GM12878 (cell line): Measurements from ENCODE around the gene AKR1B15. TPM values are rescaled to one million over a fixed set of nuclear protein-coding genes. Genes with fewer than 3 reads are reported as not detected.

Experiments used
- ATAC-seq: fragments of 200-7000 bp; cut with Tn5 transposase; 3 replicates; pipeline ENCODE4 v1.9.1; 2020; ENCODE audit warnings: mild to moderate bottlenecking, moderate library complexity
- BruUV-seq: library from RNA; stranded (reverse); fragments of 400-500 nt; replicated peaks from 2 replicates; lab custom pipeline; 2021; lab: Mats Ljungman, UMichigan
- CTCF ChIA-PET: fragments of 300-600 bp; sonication (Branson Sonifier 250); formaldehyde crosslinking; extraction: SDS; loops from one replicate; lab custom pipeline; 2021; ENCODE audit warnings: inconsistent platforms; lab: Yijun Ruan, JAX
- POLR2A ChIA-PET: fragments of 350-600 bp; formaldehyde crosslinking; extraction: SDS; loops from one replicate; lab custom pipeline; 2021; ENCODE audit warnings: inconsistent platforms; lab: Charles Lee
- RAD21 ChIA-PET: fragments of 300-600 bp; sonication (Branson Sonifier 250); formaldehyde crosslinking; loops from one replicate; lab custom pipeline; 2023; ENCODE audit warnings: antibody characterized with exemption; ENCODE audit not compliant: unreplicated experiment; lab: Charles Lee
- SMC1A ChIA-PET: fragments of 300-600 bp; sonication (Branson Sonifier 250); formaldehyde crosslinking; loops from one replicate; lab custom pipeline; 2023; ENCODE audit not compliant: unreplicated experiment, uncharacterized antibody; lab: Charles Lee
- DNase-seq: peaks from one replicate; pipeline ENCODE4 v3.0.0-alpha.2; 2011; ENCODE audit warnings: low read depth, low spot score
- FAIRE-seq: peaks from 3 replicates; lab custom pipeline; 2011; peaks lifted over from hg19 to GRCh38; lab: Jason Lieb, UNC
- H2AFZ ChIP-seq: 2 replicates; pipeline ENCODE4 v1.6.0; 2011; ENCODE audit warnings: low read depth, low read length, control low read depth; ENCODE audit not compliant: control insufficient read depth
- H3K27ac ChIP-seq: 2 replicates; pipeline ENCODE4 v1.5.1; 2011; ENCODE audit warnings: control low read depth; ENCODE audit not compliant: control insufficient read depth, insufficient read depth
- H3K27me3 ChIP-seq, 2 experiments: replicated peaks in 1 of 2; 2 replicates each; pipeline versions ENCODE4 v1.6.0 to v1.6.1; 2011; ENCODE audit warnings: low read length in 1 of 2; ENCODE audit not compliant: control insufficient read depth in 2 of 2, insufficient read depth in 2 of 2
- H3K36me3 ChIP-seq, 2 experiments: 2 replicates each; pipeline ENCODE4 v1.5.1; 2011; ENCODE audit warnings: low read length in 1 of 2; ENCODE audit not compliant: control insufficient read depth in 2 of 2, insufficient read depth in 2 of 2
- H3K4me1 ChIP-seq: 2 replicates; pipeline ENCODE4 v1.6.1; 2011; ENCODE audit warnings: mild to moderate bottlenecking, low read length, moderate library complexity, mixed read lengths; ENCODE audit not compliant: control insufficient read depth, insufficient read depth
- H3K4me2 ChIP-seq: 2 replicates; pipeline ENCODE4 v1.6.0; 2011; ENCODE audit warnings: control low read depth; ENCODE audit not compliant: control insufficient read depth, insufficient read depth
- H3K4me3 ChIP-seq: fragments of 200-600 bp; sonication (generic); 2 replicates; pipeline ENCODE4 v1.5.1; 2016
- H3K79me2 ChIP-seq: 2 replicates; pipeline ENCODE4 v1.6.0; 2011; ENCODE audit warnings: low read length; ENCODE audit not compliant: control insufficient read depth, insufficient read depth
- H3K9ac ChIP-seq: 2 replicates; pipeline ENCODE4 v1.8.0; 2011; ENCODE audit warnings: low read length, control low read depth, mixed read lengths; ENCODE audit not compliant: control insufficient read depth, insufficient read depth
- H3K9me3 ChIP-seq: replicated peaks from 3 replicates; pipeline ENCODE4 v1.5.1; 2011; ENCODE audit warnings: mild to moderate bottlenecking, low read length; ENCODE audit not compliant: control insufficient read depth, insufficient read depth
- H4K20me1 ChIP-seq: 2 replicates; pipeline ENCODE4 v1.6.0; 2011; ENCODE audit not compliant: control insufficient read depth, insufficient read depth
- IRF4 ChIP-seq: IDR thresholded peaks from 2 replicates; pipeline ENCODE4 v1.6.1; 2011; ENCODE audit warnings: low read depth, low read length
- NFXL1 ChIP-seq: fragments of 450-650 bp; IDR thresholded peaks from 2 replicates; pipeline ENCODE4 v1.6.1; 2017; ENCODE audit warnings: antibody characterized with exemption, mild to moderate bottlenecking, borderline replicate concordance
- SIN3A ChIP-seq: IDR thresholded peaks from 2 replicates; pipeline ENCODE4 v1.6.1; 2012; ENCODE audit warnings: low read depth, low read length, improper control_type of control experiment
- SP1 ChIP-seq: IDR thresholded peaks from one replicate; pipeline ENCODE4 v1.6.1; 2011; ENCODE audit warnings: low read depth, low read length
- SPI1 ChIP-seq: IDR thresholded peaks from 2 replicates; pipeline ENCODE4 v1.6.1; 2011; ENCODE audit warnings: low read depth, mild to moderate bottlenecking, low read length, moderate library complexity, borderline replicate concordance; ENCODE audit not compliant: insufficient read depth
- TCF12 ChIP-seq: IDR thresholded peaks from 2 replicates; pipeline ENCODE4 v1.6.1; 2011; ENCODE audit warnings: low read depth, mild to moderate bottlenecking, low read length
- ZBTB33 ChIP-seq: fragments of 450-650 bp; IDR thresholded peaks from 2 replicates; pipeline ENCODE4 v1.6.1; 2017; ENCODE audit warnings: mild to moderate bottlenecking
- ZZZ3 ChIP-seq: IDR thresholded peaks from 2 replicates; pipeline ENCODE4 v1.6.1; 2011; ENCODE audit warnings: low read depth; ENCODE audit not compliant: control insufficient read depth, insufficient read length
- in situ Hi-C: fragments of 300-500 bp; cut with MboI; formaldehyde crosslinking; loops from 9 replicates; pipeline ENCODE4 v1.14.3; 2018; ENCODE audit warnings: mixed read lengths
- intact Hi-C: fragments of 100-400 bp; cut with micrococcal nuclease; formaldehyde crosslinking; loops from one replicate; pipeline ENCODE4 v1.14.2; 2022; ENCODE audit not compliant: unreplicated experiment
- polyA plus RNA-seq, 11 experiments: library from polyadenylated mRNA; depleted of rRNA in 4 of 11; unstranded in 6 of 11; stranded (reverse) in 5 of 11; fragments of >200 nt; fragmentation: Nextera tagmentation in 4 of 11; fragmentation: Illumina TruSeq in 1 of 11; extraction: Ambion mirVana in 4 of 11; extraction: Trizol in 1 of 11; gene quantifications; 1 replicate in 1 of 11; 2 replicates in 10 of 11; pipeline versions ENCODE4 v1.2.1 to v1.2.3, GENCODE V29; 2011 to 2016; ENCODE audit warnings: inconsistent platforms in 2 of 11, missing spikeins in 2 of 11, low read depth in 1 of 11
- total RNA-seq, 4 experiments: library from RNA; depleted of rRNA in 3 of 4; stranded (reverse); fragments of >200 nt in 3 of 4; fragmentation: Illumina TruSeq in 1 of 4; extraction: Trizol in 1 of 4; gene quantifications; 2 replicates each; pipeline versions ENCODE4 v1.2.1 to v1.2.3, GENCODE V29; 2013 to 2021

Gene AKR1B15
- total and polyA plus RNA-seq, 10 of the 15 experiments (the other 5 are each of a cell fraction or from before 2014, with no cell fraction given), result 0.06 TPM; not detected in 9

- no peak for TF ChIP-seq NFXL1
Measured at GRCh38 chr7:134627775-134628153, 78.9 kb downstream of the AKR1B15 start (continued).

DNA sequence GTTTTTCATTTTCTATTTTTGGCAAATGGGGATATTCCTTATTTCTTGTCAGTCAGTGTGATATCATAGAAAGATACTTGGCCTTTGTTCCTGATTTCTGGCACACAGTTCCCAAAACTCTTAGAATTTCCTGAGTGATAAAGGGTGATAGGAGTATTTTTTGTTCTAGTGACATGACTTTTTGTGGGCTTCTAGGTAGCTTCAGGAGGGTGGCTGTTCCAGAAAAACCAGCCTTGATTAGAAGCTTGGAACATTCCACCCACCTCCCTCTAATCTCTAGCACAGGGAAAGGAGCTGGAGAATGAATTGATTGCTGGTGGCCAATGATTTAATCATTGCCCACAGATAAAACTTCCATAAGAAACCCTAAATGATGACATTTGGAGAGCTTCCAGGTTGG lies 80.5 kb downstream of the AKR1B15 start:
- no peak for TF ChIP-seq ZBTB33
- TF ChIP-seq SIN3A, result no peak
- TF ChIP-seq TCF12, result no peak
- TF ChIP-seq ZZZ3, result no peak
- TF ChIP-seq IRF4, result no peak
- TF ChIP-seq SPI1, result no peak
- TF ChIP-seq SP1, result no peak
- TF ChIP-seq, all 136 proteins: peak for 0
- in situ Hi-C loops, result no loop called here
- H3K4me1 ChIP-seq, result no peaks in the 10 kb centered on the region
- intact Hi-C loops, result no loop called here
- H3K79me2 ChIP-seq, result no peaks in the 10 kb centered on the region
- no TSS peak for BruUV-seq
- CTCF ChIA-PET, result interaction anchor here (0.9 to 9.5 kb wide), 5 partner anchors 22 to 312 kb away, joined by 3 to 168 read pairs (median 104); no protein-coding TSS in a partner anchor
- no peak overlapping the region for H3K27ac ChIP-seq
- no peak overlapping the region for H3K4me2 ChIP-seq
- DNase-seq (no peak), FAIRE-seq (no peak), ATAC-seq (no peak)
- no peaks in the 10 kb centered on the region for H3K36me3 ChIP-seq
- H3K27me3 ChIP-seq, result no peaks in the 10 kb centered on the region
- H2AFZ ChIP-seq, result no peak overlapping the region
- no peaks in the 10 kb centered on the region for H3K9me3 ChIP-seq
- no peak overlapping the region for H3K4me3 ChIP-seq
- SMC1A ChIA-PET, result interaction anchor here (0.7 to 7.9 kb wide), 9 partner anchors 19 to 281 kb away, joined by 3 to 41 read pairs (median 3); no protein-coding TSS in a partner anchor
- H4K20me1 ChIP-seq, result no peaks in the 10 kb centered on the region
- no peak overlapping the region for H3K9ac ChIP-seq
- POLR2A ChIA-PET, result no interaction called here
- RAD21 ChIA-PET, result interaction anchor here (0.6 to 7.9 kb wide), 3 partner anchors 18 to 314 kb away, joined by 3 to 112 read pairs (median 5); partner anchors contain the start of gene BPGM

Other genes starting within 250 kb of the AKR1B15 start
- 11.1 and 13.1 TPM in 2 replicates for gene SLC35B4, start 232.2 kb upstream of the AKR1B15 start, total RNA-seq (2014; rRNA removed)
- gene SLC35B4, start 232.2 kb upstream of the AKR1B15 start, total RNA-seq (2014; rRNA removed; fragmentation: Illumina TruSeq; extraction: Trizol), result 12.7 and 12.9 TPM in 2 replicates
- gene SLC35B4, start 232.2 kb upstream of the AKR1B15 start, total RNA-seq (2021), result 18.7 and 19.0 TPM in 2 replicates
- gene SLC35B4, start 232.2 kb upstream of the AKR1B15 start, polyA plus RNA-seq (2011; rRNA removed), result 18.5 and 23.2 TPM in 2 replicates
- 14.6 and 14.9 TPM in 2 replicates for gene SLC35B4, start 232.2 kb upstream of the AKR1B15 start, polyA plus RNA-seq (2014; fragmentation: Illumina TruSeq; extraction: Trizol)
- gene SLC35B4, start 232.2 kb upstream of the AKR1B15 start, polyA plus RNA-seq (2014; fragmentation: Nextera tagmentation; extraction: Ambion mirVana), result 1 to 10 TPM; 3.6 to 6.0 TPM
- 13.3 and 23.9 TPM in 2 replicates for gene SLC35B4, start 232.2 kb upstream of the AKR1B15 start, polyA plus RNA-seq (2014; rRNA removed)
- gene SLC35B4, start 232.2 kb upstream of the AKR1B15 start, polyA plus RNA-seq (2016; fragmentation: Nextera tagmentation; extraction: Ambion mirVana), result 10 to 100 TPM; 23.8 to 23.9 TPM
- gene AKR1B1, start 90.0 kb upstream of the AKR1B15 start, total RNA-seq (2014; rRNA removed), result 34.6 and 40.4 TPM in 2 replicates
- 102 and 103 TPM in 2 replicates for gene AKR1B1, start 90.0 kb upstream of the AKR1B15 start, total RNA-seq (2014; rRNA removed; fragmentation: Illumina TruSeq; extraction: Trizol)
- gene AKR1B1, start 90.0 kb upstream of the AKR1B15 start, total RNA-seq (2021), result 113 and 118 TPM in 2 replicates
- gene AKR1B1, start 90.0 kb upstream of the AKR1B15 start, polyA plus RNA-seq (2011; rRNA removed), result 209 and 252 TPM in 2 replicates
- gene AKR1B1, start 90.0 kb upstream of the AKR1B15 start, polyA plus RNA-seq (2014; fragmentation: Illumina TruSeq; extraction: Trizol), result 109 and 147 TPM in 2 replicates
- gene AKR1B1, start 90.0 kb upstream of the AKR1B15 start, polyA plus RNA-seq (2014; fragmentation: Nextera tagmentation; extraction: Ambion mirVana), result 100 to 1,000 TPM; 165 to 180 TPM
- gene AKR1B1, start 90.0 kb upstream of the AKR1B15 start, polyA plus RNA-seq (2014; rRNA removed), result 141 and 144 TPM in 2 replicates
- gene AKR1B1, start 90.0 kb upstream of the AKR1B15 start, polyA plus RNA-seq (2016; fragmentation: Nextera tagmentation; extraction: Ambion mirVana), result 100 to 1,000 TPM; 194 to 213 TPM
- not detected in 2 replicates for gene AKR1B10, start 21.5 kb upstream of the AKR1B15 start, total RNA-seq (2014; rRNA removed)
- gene AKR1B10, start 21.5 kb upstream of the AKR1B15 start, total RNA-seq (2014; rRNA removed; fragmentation: Illumina TruSeq; extraction: Trizol), result not detected in 2 replicates
- 0.48 TPM in 1 of 2 replicates, not detected in the other for gene AKR1B10, start 21.5 kb upstream of the AKR1B15 start, total RNA-seq (2021)
- gene AKR1B10, start 21.5 kb upstream of the AKR1B15 start, polyA plus RNA-seq (2011; rRNA removed), result not detected in 2 replicates
- gene AKR1B10, start 21.5 kb upstream of the AKR1B15 start, polyA plus RNA-seq (2014; fragmentation: Illumina TruSeq; extraction: Trizol), result not detected in 2 replicates
- not detected for gene AKR1B10, start 21.5 kb upstream of the AKR1B15 start, polyA plus RNA-seq (2014; fragmentation: Nextera tagmentation; extraction: Ambion mirVana)
- gene AKR1B10, start 21.5 kb upstream of the AKR1B15 start, polyA plus RNA-seq (2014; rRNA removed), result not detected in 2 replicates
- gene AKR1B10, start 21.5 kb upstream of the AKR1B15 start, polyA plus RNA-seq (2016; fragmentation: Nextera tagmentation; extraction: Ambion mirVana), result not detected
- 10.0 and 13.2 TPM in 2 replicates for gene BPGM, start 97.7 kb downstream of the AKR1B15 start, total RNA-seq (2014; rRNA removed)
- 14.9 and 15.4 TPM in 2 replicates for gene BPGM, start 97.7 kb downstream of the AKR1B15 start, total RNA-seq (2014; rRNA removed; fragmentation: Illumina TruSeq; extraction: Trizol)
- 9.0 and 9.4 TPM in 2 replicates for gene BPGM, start 97.7 kb downstream of the AKR1B15 start, total RNA-seq (2021)
- gene BPGM, start 97.7 kb downstream of the AKR1B15 start, polyA plus RNA-seq (2011; rRNA removed), result 17.1 and 23.6 TPM in 2 replicates
- gene BPGM, start 97.7 kb downstream of the AKR1B15 start, polyA plus RNA-seq (2014; fragmentation: Illumina TruSeq; extraction: Trizol), result 15.8 and 19.8 TPM in 2 replicates
- 10 to 100 TPM; 18.4 to 20.1 TPM for gene BPGM, start 97.7 kb downstream of the AKR1B15 start, polyA plus RNA-seq (2014; fragmentation: Nextera tagmentation; extraction: Ambion mirVana)
- gene BPGM, start 97.7 kb downstream of the AKR1B15 start, polyA plus RNA-seq (2014; rRNA removed), result 9.3 and 14.2 TPM in 2 replicates
- 10 to 100 TPM; 13.6 to 15.1 TPM for gene BPGM, start 97.7 kb downstream of the AKR1B15 start, polyA plus RNA-seq (2016; fragmentation: Nextera tagmentation; extraction: Ambion mirVana)
- gene CALD1, start 230.5 kb downstream of the AKR1B15 start, total RNA-seq (2014; rRNA removed), result 0.23 and 0.65 TPM in 2 replicates
- gene CALD1, start 230.5 kb downstream of the AKR1B15 start, total RNA-seq (2014; rRNA removed; fragmentation: Illumina TruSeq; extraction: Trizol), result 0.14 and 0.22 TPM in 2 replicates
- 0.54 and 0.74 TPM in 2 replicates for gene CALD1, start 230.5 kb downstream of the AKR1B15 start, total RNA-seq (2021)
- gene CALD1, start 230.5 kb downstream of the AKR1B15 start, polyA plus RNA-seq (2011; rRNA removed), result 0.75 and 1.3 TPM in 2 replicates
- 0.09 and 0.10 TPM in 2 replicates for gene CALD1, start 230.5 kb downstream of the AKR1B15 start, polyA plus RNA-seq (2014; fragmentation: Illumina TruSeq; extraction: Trizol)
- under 1 TPM; 0.03 to 0.04 TPM for gene CALD1, start 230.5 kb downstream of the AKR1B15 start, polyA plus RNA-seq (2014; fragmentation: Nextera tagmentation; extraction: Ambion mirVana)
- 0.17 and 0.19 TPM in 2 replicates for gene CALD1, start 230.5 kb downstream of the AKR1B15 start, polyA plus RNA-seq (2014; rRNA removed)
- under 1 TPM; 0.40 to 0.69 TPM for gene CALD1, start 230.5 kb downstream of the AKR1B15 start, polyA plus RNA-seq (2016; fragmentation: Nextera tagmentation; extraction: Ambion mirVana)